Measurements from ENCODE around the gene WDR20.
"Not testable (repeated sequence)": the region's sequence is repeated elsewhere in the genome, so short reads cannot be mapped to it uniquely, and the experiment has no call there.

WDR20 gene

GRCh38 chr14:102171173-102172020 is 31.7 kb downstream of the WDR20 start:
- no peak for DNase-seq (ENCODE audit: low read depth)

DNA sequence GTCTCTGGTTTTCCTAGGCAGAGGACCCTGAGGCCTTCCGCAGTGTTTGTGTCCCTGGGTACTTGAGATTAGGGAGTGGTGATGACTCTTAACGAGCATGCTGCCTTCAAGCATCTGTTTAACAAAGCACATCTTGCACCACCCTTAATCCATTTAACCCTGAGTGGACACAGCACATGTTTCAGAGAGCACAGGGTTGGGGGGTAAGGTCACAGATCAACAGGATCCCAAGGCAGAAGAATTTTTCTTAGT is 32.2 kb downstream of the WDR20 start:
- not testable (repeated sequence) for DNase-seq (ENCODE audit: low read depth)

GRCh38 chr14:102172721-102173120 is 33.0 kb downstream of the WDR20 start:
- DNase-seq (ENCODE audit: low read depth), result not testable (repeated sequence)

GRCh38 chr14:102177161-102177560 is 37.5 kb downstream of the WDR20 start:
- no peak for DNase-seq (ENCODE audit: low read depth)

- DNase-seq (ENCODE audit: low read depth), result no peak
Observed at GRCh38 chr14:102178806-102179205, 39.1 kb downstream of the WDR20 start.

DNA sequence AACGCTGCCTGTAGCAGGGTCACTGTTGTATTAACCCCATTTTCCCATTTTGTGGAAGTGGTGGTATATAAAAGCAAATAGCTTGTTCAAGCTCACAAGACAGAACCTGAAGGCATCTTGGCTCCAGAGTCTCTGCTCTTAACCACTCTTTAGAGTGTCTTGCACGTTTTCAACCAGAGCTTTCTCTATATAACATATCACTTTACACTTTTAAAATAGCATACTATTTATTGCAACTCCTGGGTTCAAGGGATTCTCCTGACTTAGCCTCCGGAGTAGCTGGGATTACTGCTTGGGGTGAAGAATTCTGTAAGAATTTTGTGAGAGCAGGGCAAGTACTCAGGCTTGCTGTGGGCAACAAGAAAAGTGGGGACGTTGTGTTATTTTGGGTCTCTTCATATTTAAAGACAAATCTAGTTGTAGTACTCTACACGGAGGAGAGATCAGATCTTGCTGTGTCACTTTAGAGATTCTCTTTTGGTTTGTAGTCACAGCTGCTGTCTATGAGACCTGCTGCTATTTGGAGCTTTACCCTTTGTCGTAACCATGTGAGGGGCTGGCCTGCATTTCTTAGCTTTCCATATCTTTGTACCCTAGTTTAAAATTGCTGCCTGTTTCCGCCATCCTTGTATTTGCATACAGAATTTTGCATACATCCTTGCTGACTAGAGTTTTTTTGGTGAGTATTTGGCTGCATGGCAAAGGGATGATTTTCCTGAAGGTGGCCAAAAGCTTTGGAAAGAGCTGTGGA is 40.7 kb downstream of the WDR20 start:
- no peak for DNase-seq (ENCODE audit: low read depth)

DNA sequence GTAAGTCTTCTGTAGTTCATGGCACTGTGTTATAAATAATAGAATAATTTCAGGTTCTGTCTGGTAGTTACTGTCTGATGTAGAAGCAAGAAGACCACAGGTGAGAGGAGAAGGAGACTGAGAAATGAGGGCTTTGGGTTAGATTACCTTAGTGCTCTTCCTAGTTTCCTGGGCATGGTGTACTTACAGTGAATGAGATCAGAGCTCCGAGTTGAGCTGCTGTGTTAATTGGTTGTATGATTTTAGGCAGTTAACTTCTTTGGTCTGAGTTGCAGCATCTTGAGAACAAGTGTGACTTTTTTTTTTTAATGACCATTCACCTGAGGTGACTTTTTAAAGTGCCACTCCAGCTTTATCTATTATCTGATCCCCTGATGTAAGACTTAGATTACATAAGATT is 41.5 kb downstream of the WDR20 start:
- DNase-seq (ENCODE audit: low read depth), result no peak

GRCh38 chr14:102182190-102182589 is 42.5 kb downstream of the WDR20 start:
- no peak for DNase-seq (ENCODE audit: low read depth)

DNA sequence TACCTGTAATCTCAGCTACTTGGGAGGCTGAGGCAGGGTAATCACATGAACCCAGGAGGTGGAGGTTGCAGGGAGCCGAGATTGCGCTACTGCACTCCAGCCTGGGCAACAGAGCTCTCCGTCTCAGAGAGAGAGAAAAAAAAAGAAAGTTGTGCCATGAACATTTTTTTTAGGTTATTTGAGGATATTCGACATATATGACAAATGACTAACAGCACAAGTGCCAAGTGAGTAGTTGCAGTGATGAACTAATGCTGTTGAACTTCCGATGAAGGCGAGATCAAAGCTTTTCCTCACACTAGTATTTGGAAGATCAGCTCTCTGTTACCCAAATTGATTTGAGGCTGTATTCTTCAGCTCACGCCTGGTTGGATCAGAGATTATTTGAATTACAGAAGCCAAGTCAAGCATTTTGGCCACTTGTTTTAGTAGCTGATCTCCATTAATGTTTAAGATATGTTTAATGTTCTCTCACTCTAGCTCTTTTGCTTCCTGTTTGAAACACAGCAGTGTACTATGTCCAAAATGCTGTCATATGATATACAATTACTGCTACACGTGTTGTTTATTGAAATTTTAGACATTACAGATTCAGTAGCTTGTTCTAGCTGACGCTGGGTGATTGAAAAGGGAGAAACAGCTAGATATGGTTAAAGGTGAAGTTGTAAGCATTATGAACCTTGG is 43.4 kb downstream of the WDR20 start:
- DNase-seq (ENCODE audit: low read depth), result no peak

GRCh38 chr14:102183886-102184285 is 44.2 kb downstream of the WDR20 start:
- DNase-seq (ENCODE audit: low read depth), result no peak

DNA sequence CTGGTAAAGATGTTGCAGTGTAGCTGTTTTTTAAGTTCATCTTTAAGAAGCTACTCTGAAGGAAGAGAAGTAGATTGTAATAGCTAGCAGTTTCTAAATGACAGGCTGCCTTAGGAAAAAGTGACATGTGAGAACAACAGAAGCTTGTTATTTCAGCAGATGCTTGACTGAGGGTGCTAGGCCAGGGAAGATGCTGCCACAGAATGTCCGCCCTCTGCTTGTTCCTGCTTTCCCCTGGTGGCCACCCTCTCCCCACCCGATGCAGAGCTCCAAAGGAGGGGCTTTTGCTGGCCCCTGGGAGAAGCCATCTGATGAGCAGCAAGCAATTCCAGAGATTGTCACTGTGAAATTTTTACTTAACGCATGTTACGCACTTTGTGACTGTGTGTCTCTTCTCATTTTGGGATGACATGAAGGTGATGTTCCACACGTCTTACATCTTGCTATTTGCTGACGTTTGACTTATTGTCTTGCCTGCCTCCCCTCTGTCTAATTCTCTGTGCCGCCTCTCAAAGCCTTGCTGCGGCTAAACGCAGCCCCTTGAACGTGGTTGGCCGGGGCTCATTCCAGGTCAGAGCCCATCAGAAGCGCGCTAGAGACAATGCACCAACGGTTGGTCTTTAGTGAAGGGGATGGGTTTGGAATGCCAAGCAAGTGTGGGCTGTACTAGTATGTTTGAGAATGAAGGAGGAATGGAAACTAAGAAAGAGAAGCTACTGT is 44.8 kb downstream of the WDR20 start:
- no peak for DNase-seq (ENCODE audit: low read depth)

GRCh38 chr14:102185360-102185759 is 45.7 kb downstream of the WDR20 start:
- DNase-seq (ENCODE audit: low read depth), result no peak

DNA sequence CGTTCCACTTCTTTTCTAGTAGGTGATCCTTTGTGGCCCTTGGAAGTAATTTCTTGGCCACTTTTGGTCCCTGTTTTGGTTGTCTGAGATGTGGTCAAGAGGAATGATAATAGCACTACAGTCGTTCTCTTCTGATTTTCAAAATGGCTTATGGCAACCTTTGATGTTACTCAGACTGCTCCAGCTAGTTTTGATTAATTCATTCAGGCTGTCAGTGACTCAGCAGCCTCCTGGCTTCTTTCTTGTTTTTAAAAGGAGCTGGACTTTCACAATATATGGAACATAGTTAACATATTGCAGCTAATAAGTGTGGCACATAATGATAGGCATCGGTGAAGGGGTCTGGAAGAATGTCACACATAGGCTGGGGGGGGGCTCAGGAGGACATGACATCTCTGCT is 47.3 kb downstream of the WDR20 start:
- no peak for DNase-seq (ENCODE audit: low read depth)

GRCh38 chr14:102187568-102188001 is 47.9 kb downstream of the WDR20 start:
- DNase-seq (ENCODE audit: low read depth), result no peak

DNA sequence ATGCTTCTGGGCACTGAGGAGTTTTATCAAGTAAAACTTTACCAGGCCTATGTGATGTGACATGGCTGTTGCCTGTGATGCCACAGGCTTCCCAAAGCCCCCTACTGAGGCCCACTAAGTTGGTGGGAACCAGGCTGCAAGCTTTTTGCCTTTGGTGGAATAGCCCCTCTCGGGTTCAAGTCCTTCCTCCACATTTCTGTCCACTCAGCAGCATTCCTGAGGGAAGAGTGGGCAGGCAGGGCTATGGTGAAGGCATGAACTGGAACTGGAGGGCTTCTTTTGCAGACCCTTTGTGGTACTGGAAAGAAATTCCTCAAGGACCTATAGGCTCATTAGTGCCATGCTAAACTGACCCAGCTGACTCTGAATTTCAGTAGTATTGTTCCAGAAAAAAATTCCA is 48.5 kb downstream of the WDR20 start:
- no peak for DNase-seq (ENCODE audit: low read depth)

DNA sequence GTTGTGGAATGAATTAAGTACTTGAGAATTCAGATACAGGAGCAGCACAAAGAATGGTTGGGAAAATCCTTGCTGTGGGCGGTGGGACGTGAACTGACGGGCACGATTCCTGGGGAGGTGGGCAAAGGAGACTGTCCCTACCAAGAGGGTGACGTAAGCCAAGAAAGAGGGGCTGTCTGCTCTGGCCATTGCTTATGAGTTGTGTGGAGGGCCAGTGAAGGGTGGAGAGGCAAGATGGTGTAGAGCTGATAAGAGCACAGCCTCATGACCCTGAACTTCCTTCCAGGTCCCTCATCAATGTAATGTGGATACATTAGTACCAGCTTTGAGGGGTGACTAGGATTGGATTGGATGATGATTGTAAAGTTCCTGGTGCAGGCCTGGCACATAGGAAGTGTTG is 50.2 kb downstream of the WDR20 start:
- DNase-seq (ENCODE audit: low read depth), result no peak

DNA sequence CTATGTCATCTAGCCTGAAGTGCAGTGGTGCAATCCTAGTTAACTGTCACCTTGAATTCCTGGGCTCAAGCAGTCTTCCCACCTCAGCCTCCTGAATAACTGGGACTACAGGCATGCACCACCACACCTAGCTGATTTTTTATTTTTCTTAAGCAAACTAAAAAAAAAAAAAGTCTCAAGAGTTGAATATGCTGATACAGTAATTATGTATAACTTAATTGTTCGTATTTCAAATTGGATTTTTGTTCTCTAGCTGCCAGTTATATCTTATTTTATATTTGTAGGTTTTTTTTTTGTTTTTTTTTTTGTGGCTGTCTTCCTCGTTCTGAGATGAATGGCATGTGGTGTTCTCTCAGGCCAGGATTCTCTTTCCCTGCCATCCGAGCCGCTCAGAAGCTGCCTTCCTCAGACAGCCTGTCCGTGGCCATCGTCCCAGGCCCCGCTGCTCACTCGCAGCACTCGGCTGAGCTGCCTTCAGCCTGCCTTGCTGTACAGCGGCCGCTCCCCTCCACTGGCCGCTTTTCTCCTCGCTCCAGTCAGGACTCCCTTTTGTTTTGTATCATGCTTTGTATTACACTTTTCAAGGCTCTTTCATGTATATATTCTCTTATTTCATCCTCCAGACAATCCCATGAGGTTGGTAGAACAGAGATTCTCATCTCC is 53.3 kb downstream of the WDR20 start:
- no peak for DNase-seq (ENCODE audit: low read depth)

GRCh38 chr14:102194856-102195255 is 55.2 kb downstream of the WDR20 start:
- DNase-seq (ENCODE audit: low read depth), result no peak

DNA sequence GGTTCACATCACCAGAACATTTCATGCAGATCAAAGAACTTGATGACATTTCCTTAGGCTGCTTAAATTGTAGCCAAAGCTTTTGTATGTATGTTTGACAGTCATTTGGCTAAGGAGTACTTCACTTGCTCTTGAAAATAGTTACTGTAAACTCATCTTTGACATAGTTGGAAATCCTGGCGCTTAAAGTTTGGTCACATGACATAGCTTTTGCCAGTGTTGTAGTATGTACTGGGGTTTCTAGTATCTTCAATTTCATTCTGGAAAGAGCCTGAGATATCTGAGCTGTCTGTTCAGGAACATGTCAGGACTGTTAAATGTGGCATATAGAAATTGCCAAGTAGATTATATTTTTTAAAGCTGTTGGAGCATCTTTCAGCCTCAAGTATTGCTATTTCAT is 55.7 kb downstream of the WDR20 start:
- DNase-seq (ENCODE audit: low read depth), result no peak

DNA sequence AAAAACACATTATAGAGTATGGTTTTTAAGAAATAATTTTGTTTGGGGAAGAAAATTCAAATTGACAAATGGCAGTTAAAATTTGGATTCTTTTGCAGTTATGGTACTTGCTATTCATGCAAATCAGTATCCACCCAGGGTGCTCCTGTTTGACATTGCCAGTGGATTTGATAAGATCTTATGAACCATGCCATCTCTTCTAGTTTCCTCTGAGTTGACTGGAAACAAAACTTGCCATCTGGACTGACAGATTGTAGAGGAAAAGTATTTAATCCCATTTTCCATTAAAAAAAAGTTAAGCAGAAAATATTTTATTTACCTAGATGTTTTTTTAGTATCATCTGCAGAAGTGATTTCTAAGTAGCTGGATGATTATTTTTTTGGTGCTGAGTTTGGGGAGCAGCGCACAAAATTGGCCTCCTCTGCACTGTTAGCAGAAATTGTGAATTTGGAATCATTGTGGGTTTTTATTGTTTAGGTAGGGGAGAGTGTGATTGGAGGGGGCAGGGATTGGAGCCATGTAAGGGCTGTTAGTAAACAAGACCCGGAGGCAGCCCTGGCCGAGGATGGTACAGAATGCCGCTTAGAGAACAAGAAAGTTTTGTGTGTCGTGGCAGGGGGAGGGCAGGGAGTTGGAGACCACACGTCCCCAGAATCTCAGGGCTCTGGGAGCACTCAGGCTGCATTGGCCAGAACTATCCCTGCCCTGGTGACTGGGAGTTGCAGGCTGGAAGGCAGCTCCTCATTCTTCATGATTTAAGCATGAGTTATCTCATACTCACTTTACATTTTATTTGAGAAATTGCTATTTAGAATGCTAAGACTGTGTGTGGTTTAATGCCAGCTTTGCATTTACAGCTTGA is 56.6 kb downstream of the WDR20 start:
- DNase-seq (ENCODE audit: low read depth), result no peak

DNA sequence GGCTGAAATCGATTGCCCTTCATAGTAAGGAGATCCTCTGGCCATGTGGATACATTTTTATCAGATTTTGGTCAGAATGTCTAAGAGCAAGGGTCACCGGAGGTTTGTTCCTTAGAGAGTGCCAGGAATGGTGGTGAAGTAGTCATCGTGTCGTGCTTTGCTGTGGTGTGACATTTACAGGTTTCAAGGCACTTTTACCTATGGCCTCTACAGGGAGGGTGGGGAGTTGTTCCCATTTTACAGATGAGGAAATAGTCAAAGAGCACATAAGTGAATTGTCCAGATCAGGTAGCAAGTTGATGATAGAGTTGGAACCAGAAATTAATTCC is 57.2 kb downstream of the WDR20 start:
- no peak for DNase-seq (ENCODE audit: low read depth)
